22Rv1 (cell line): ENCODE data around the gene RHBDD1.

Experiments used
- CTCF ChIP-seq: fragments of 450-650 bp; IDR thresholded peaks from 2 replicates; pipeline ENCODE4 v1.5.1; 2017; ENCODE audit warnings: mild to moderate bottlenecking
- ZFX ChIP-seq: fragments of 450-650 bp; IDR thresholded peaks from 2 replicates; pipeline ENCODE4 v1.6.1; 2017; ENCODE audit warnings: antibody characterized with exemption, borderline replicate concordance

- TF ChIP-seq CTCF (no peak), ZFX (no peak)
These were observed 134.5 kb downstream of the RHBDD1 start for GRCh38 chr2:226970362-226970761.
